ENCODE measurements around the gene MCTP1. TPM values are rescaled to one million over a fixed set of nuclear protein-coding genes. Genes with fewer than 3 reads are reported as not detected.

MCTP1 gene
- total RNA-seq, 2 experiments from 2014 or later = not detected

- no peaks in the 10 kb centered on the region for H3K9me2 ChIP-seq (ENCODE audit: insufficient read depth, low read length)
- H3K4me2 ChIP-seq (ENCODE audit: low read length) = no peak overlapping the region
- TF ChIP-seq CTCF (conservative IDR thresholded peaks at IDR 0.05; ENCODE audit: low read length) (no peak), EZH2phosphoT487 (IDR thresholded peaks at IDR 0.05; ENCODE audit: borderline replicate concordance, low read depth, low read length) (no peak)
- intact Hi-C loops (cut with micrococcal nuclease; ENCODE audit: unreplicated experiment) = no loop called here
- no peak for DNase-seq (ENCODE audit: low spot score)
- H2AFZ ChIP-seq (ENCODE audit: low read length) = no peak overlapping the region
- CTCF ChIA-PET (ENCODE audit: unreplicated experiment) = no interaction called here
- H3K79me2 ChIP-seq (ENCODE audit: insufficient read depth, low read depth, low read length) = no peaks in the 10 kb centered on the region
- H3K4me3 ChIP-seq (ENCODE audit: low read depth, low read length, poor library complexity, severe bottlenecking) = no peak overlapping the region
- H4K20me1 ChIP-seq (ENCODE audit: insufficient read depth, low read length) = no peaks in the 10 kb centered on the region
- H3K27ac ChIP-seq (ENCODE audit: low read depth, low read length, poor library complexity, severe bottlenecking) = no peak overlapping the region
- H3K9me3 ChIP-seq (ENCODE audit: low read length) = no peaks in the 10 kb centered on the region
- BruUV-seq (replicated peaks) = no TSS peak
- H3K36me3 ChIP-seq (ENCODE audit: insufficient read depth, low read length) = no peaks in the 10 kb centered on the region
- H3K4me1 ChIP-seq (ENCODE audit: insufficient read depth, low read length, poor library complexity, severe bottlenecking) = no peaks in the 10 kb centered on the region
- POLR2A ChIA-PET = no interaction called here
These were observed 10.9 kb downstream of the MCTP1 start for GRCh38 chr5:95274011-95274410.

- no peak overlapping the region for H3K4me3 ChIP-seq (ENCODE audit: low read depth, low read length, poor library complexity, severe bottlenecking)
- no peaks in the 10 kb centered on the region for H3K9me2 ChIP-seq (ENCODE audit: insufficient read depth, low read length)
- H3K9me3 ChIP-seq (ENCODE audit: low read length) = no peaks in the 10 kb centered on the region
- H4K20me1 ChIP-seq (ENCODE audit: insufficient read depth, low read length) = no peaks in the 10 kb centered on the region
- no peak for TF ChIP-seq CTCF (conservative IDR thresholded peaks at IDR 0.05; ENCODE audit: low read length)
- no peak for TF ChIP-seq EZH2phosphoT487 (IDR thresholded peaks at IDR 0.05; ENCODE audit: borderline replicate concordance, low read depth, low read length)
- DNase-seq (ENCODE audit: low spot score) = no peak
- H2AFZ ChIP-seq (ENCODE audit: low read length) = no peak overlapping the region
- intact Hi-C loops (cut with micrococcal nuclease; ENCODE audit: unreplicated experiment) = no loop called here
- no peaks in the 10 kb centered on the region for H3K79me2 ChIP-seq (ENCODE audit: insufficient read depth, low read depth, low read length)
- CTCF ChIA-PET (ENCODE audit: unreplicated experiment) = no interaction called here
- POLR2A ChIA-PET = interaction anchor here (1.1 kb wide), 1 partner anchor 15 kb away, joined by 3 read pairs; no protein-coding TSS in a partner anchor
- BruUV-seq (replicated peaks) = no TSS peak
- H3K27ac ChIP-seq (ENCODE audit: low read depth, low read length, poor library complexity, severe bottlenecking) = no peak overlapping the region
- H3K4me1 ChIP-seq (ENCODE audit: insufficient read depth, low read length, poor library complexity, severe bottlenecking) = no peaks in the 10 kb centered on the region
- H3K4me2 ChIP-seq (ENCODE audit: low read length) = no peak overlapping the region
- no peaks in the 10 kb centered on the region for H3K36me3 ChIP-seq (ENCODE audit: insufficient read depth, low read length)
These were observed 12.5 kb downstream of the MCTP1 start for GRCh38 chr5:95272316-95272929.

DNA sequence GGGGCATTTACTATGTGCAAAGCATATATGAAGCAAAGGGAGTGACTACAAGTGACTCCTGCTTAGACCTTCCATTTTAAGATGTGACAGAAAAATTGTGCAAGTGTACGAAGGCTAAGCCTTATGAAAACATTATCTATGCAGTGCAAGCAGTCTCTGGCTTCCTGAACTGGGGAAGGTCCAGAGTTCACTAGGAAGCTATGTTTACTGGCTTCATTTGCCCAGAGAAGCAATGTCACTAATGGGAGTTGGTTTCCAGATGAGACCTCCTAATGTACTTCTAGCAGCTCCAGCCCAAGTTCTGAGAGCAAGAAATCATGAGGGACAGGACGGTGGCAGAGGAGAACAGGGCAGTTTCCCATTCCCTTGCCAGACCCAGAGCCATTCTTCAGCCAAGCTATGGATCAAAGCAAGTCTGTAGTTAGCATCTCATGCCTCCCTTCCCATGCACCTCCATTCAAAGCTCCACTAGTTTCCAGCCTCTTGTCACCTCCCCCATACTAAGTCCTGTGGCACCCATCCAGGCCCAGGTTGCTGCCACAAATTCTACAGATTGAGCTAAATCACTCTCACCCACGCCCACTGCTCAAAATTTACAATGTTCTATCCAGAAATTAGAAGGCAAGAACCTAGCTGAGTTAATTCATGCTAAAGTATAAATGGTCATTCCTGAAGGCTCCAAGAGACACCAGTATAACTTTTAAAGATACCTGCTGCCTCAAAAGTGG lies 21.8 kb downstream of the MCTP1 start:
- H3K4me2 ChIP-seq (ENCODE audit: low read length) = no peak overlapping the region
- no peak overlapping the region for H2AFZ ChIP-seq (ENCODE audit: low read length)
- ChIA-PET CTCF (ENCODE audit: unreplicated experiment) (no interaction called here), POLR2A (interaction anchor here (0.6 to 1.2 kb wide), 2 partner anchors 9 to 15 kb away, joined by 3 read pairs; no protein-coding TSS in a partner anchor)
- no peaks in the 10 kb centered on the region for H4K20me1 ChIP-seq (ENCODE audit: insufficient read depth, low read length)
- no peak overlapping the region for H3K27ac ChIP-seq (ENCODE audit: low read depth, low read length, poor library complexity, severe bottlenecking)
- no peaks in the 10 kb centered on the region for H3K36me3 ChIP-seq (ENCODE audit: insufficient read depth, low read length)
- no peak for TF ChIP-seq EZH2phosphoT487 (IDR thresholded peaks at IDR 0.05; ENCODE audit: borderline replicate concordance, low read depth, low read length)
- TF ChIP-seq CTCF (conservative IDR thresholded peaks at IDR 0.05; ENCODE audit: low read length) = no peak
- H3K79me2 ChIP-seq (ENCODE audit: insufficient read depth, low read depth, low read length) = no peaks in the 10 kb centered on the region
- intact Hi-C loops (cut with micrococcal nuclease; ENCODE audit: unreplicated experiment) = loop anchor here (10.0 kb wide), 1 partner anchor 298 kb away; no protein-coding TSS in a partner anchor
- DNase-seq (ENCODE audit: low spot score) = no peak
- no peaks in the 10 kb centered on the region for H3K4me1 ChIP-seq (ENCODE audit: insufficient read depth, low read length, poor library complexity, severe bottlenecking)
- no peak overlapping the region for H3K4me3 ChIP-seq (ENCODE audit: low read depth, low read length, poor library complexity, severe bottlenecking)
- no peaks in the 10 kb centered on the region for H3K9me2 ChIP-seq (ENCODE audit: insufficient read depth, low read length)
- BruUV-seq (replicated peaks) = no TSS peak
- no peaks in the 10 kb centered on the region for H3K9me3 ChIP-seq (ENCODE audit: low read length)
